H9 (cell line): Measurements from ENCODE around the gene CASTOR1. TPM values are rescaled to one million over a fixed set of nuclear protein-coding genes. Genes with fewer than 3 reads are reported as not detected.
A peak's percentile ranks its signal among the peaks of the same experiment; 100 is the strongest.

Experiments
- DNase-seq: peaks from one replicate; pipeline ENCODE4 v3.0.0-alpha.2; 2017
- H2AFZ ChIP-seq: one replicate; pipeline ENCODE4 v1.6.1; 2013; ENCODE audit warnings: mild to moderate bottlenecking, low read length, control low read depth, moderate library complexity
- H2AK5ac ChIP-seq: 2 replicates; pipeline ENCODE4 v1.6.1; 2013; ENCODE audit warnings: low read length, control low read depth, mixed read lengths; ENCODE audit not compliant: insufficient read length
- H2BK120ac ChIP-seq: one replicate; pipeline ENCODE4 v1.6.1; 2013; ENCODE audit warnings: low read depth, mild to moderate bottlenecking, low read length, control low read depth, inconsistent platforms; ENCODE audit not compliant: poor library complexity, severe bottlenecking
- H2BK12ac ChIP-seq: 2 replicates; pipeline ENCODE4 v1.6.1; 2013; ENCODE audit warnings: low read length, control low read depth, mixed read lengths, low read depth; ENCODE audit not compliant: insufficient read length
- H2BK15ac ChIP-seq: 2 replicates; pipeline ENCODE4 v1.6.1; 2013; ENCODE audit warnings: low read depth, low read length, control low read depth
- H2BK20ac ChIP-seq: one replicate; pipeline ENCODE4 v1.6.1; 2013; ENCODE audit warnings: low read depth, mild to moderate bottlenecking, low read length, control low read depth, inconsistent platforms; ENCODE audit not compliant: poor library complexity, severe bottlenecking
- H2BK5ac ChIP-seq: 2 replicates; pipeline ENCODE4 v1.6.1; 2013; ENCODE audit warnings: low read length, control low read depth, mixed read lengths; ENCODE audit not compliant: insufficient read length
- H3K14ac ChIP-seq: 2 replicates; pipeline ENCODE4 v1.6.1; 2013; ENCODE audit warnings: low read length, control low read depth; ENCODE audit not compliant: insufficient read depth
- H3K18ac ChIP-seq: 2 replicates; pipeline ENCODE4 v1.6.1; 2013; ENCODE audit warnings: low read depth, mild to moderate bottlenecking, mixed read lengths, low read length, control low read depth; ENCODE audit not compliant: insufficient read length
- H3K23ac ChIP-seq: 2 replicates; pipeline ENCODE4 v1.6.1; 2013; ENCODE audit warnings: low read length, control low read depth, mixed read lengths, low read depth; ENCODE audit not compliant: insufficient read length
- H3K23me2 ChIP-seq: 2 replicates; pipeline ENCODE4 v1.6.1; 2013; ENCODE audit warnings: low read depth, mild to moderate bottlenecking, mixed read lengths, low read length, control low read depth; ENCODE audit not compliant: insufficient read length, poor library complexity, severe bottlenecking
- H3K27ac ChIP-seq: 2 replicates; pipeline ENCODE4 v1.5.1; 2013; ENCODE audit warnings: low read length, control low read depth, mixed read lengths, low read depth; ENCODE audit not compliant: insufficient read length
- H3K27me3 ChIP-seq: 2 replicates; pipeline ENCODE4 v1.6.1; 2013; ENCODE audit warnings: low read length, control low read depth, inconsistent platforms; ENCODE audit not compliant: insufficient read depth
- H3K4ac ChIP-seq: 2 replicates; pipeline ENCODE4 v1.6.1; 2013; ENCODE audit warnings: low read depth, mild to moderate bottlenecking, control low read depth, inconsistent platforms, low read length, moderate library complexity
- H3K4me1 ChIP-seq: 2 replicates; pipeline ENCODE4 v1.6.1; 2013; ENCODE audit warnings: low read length, control low read depth, inconsistent platforms; ENCODE audit not compliant: insufficient read depth
- H3K4me2 ChIP-seq: 2 replicates; pipeline ENCODE4 v1.6.1; 2013; ENCODE audit warnings: low read length, control low read depth, mixed read lengths; ENCODE audit not compliant: insufficient read length, insufficient read depth
- H3K56ac ChIP-seq: 2 replicates; pipeline ENCODE4 v1.6.1; 2013; ENCODE audit warnings: low read depth, mild to moderate bottlenecking, mixed read lengths, low read length, control low read depth; ENCODE audit not compliant: insufficient read length
- H3K79me1 ChIP-seq: 2 replicates; pipeline ENCODE4 v1.6.1; 2013; ENCODE audit warnings: low read depth, mild to moderate bottlenecking, moderate library complexity, low read length, control low read depth, inconsistent platforms; ENCODE audit not compliant: insufficient read depth, poor library complexity, severe bottlenecking
- H3K79me2 ChIP-seq: 2 replicates; pipeline ENCODE4 v1.6.1; 2013; ENCODE audit warnings: low read length, control low read depth, inconsistent platforms; ENCODE audit not compliant: insufficient read depth
- H3K9ac ChIP-seq: 2 replicates; pipeline ENCODE4 v1.6.1; 2013; ENCODE audit warnings: low read length, control low read depth, mixed read lengths; ENCODE audit not compliant: insufficient read length; ENCODE audit errors: extremely low read depth
- H3K9me3 ChIP-seq: one replicate; pipeline ENCODE4 v1.6.1; 2013; ENCODE audit warnings: low read depth, low read length, inconsistent platforms; ENCODE audit not compliant: control insufficient read depth
- H3T11ph ChIP-seq: one replicate; pipeline ENCODE4 v1.6.1; 2013; ENCODE audit warnings: mild to moderate bottlenecking, low read length, control low read depth, inconsistent platforms
- H4K20me1 ChIP-seq: one replicate; pipeline ENCODE4 v1.6.1; 2013; ENCODE audit not compliant: control insufficient read depth, insufficient read length, insufficient read depth
- H4K5ac ChIP-seq: 2 replicates; pipeline ENCODE4 v1.6.1; 2013; ENCODE audit warnings: low read depth, mild to moderate bottlenecking, mixed read lengths, low read length, control low read depth; ENCODE audit not compliant: insufficient read length
- H4K8ac ChIP-seq: replicated peaks from 2 replicates; pipeline ENCODE4 v1.6.1; 2013; ENCODE audit warnings: low read length, control low read depth, mixed read lengths, low read depth; ENCODE audit not compliant: insufficient read length
- H4K91ac ChIP-seq: 2 replicates; pipeline ENCODE4 v1.6.1; 2013; ENCODE audit warnings: low read depth, mild to moderate bottlenecking, moderate library complexity, mixed read lengths, low read length, control low read depth; ENCODE audit not compliant: insufficient read length
- H3K27ac Mint-ChIP-seq, 3 experiments: 2 replicates in 2 of 3; 3 replicates in 1 of 3; pipeline ENCODE4 v1.8.0; 2020 to 2021; ENCODE audit warnings: mixed read lengths in 3 of 3, mild to moderate bottlenecking in 1 of 3, moderate library complexity in 1 of 3
- H3K27me3 Mint-ChIP-seq: 2 replicates; pipeline ENCODE4 v1.8.0; 2021; ENCODE audit warnings: low read depth, mild to moderate bottlenecking, moderate library complexity, mixed read lengths
- H3K36me3 Mint-ChIP-seq, 3 experiments: 2 replicates in 2 of 3; 3 replicates in 1 of 3; pipeline ENCODE4 v1.8.0; 2020 to 2021; ENCODE audit warnings: low read depth in 3 of 3, mixed read lengths in 3 of 3; ENCODE audit not compliant: insufficient read depth in 1 of 3
- H3K4me1 Mint-ChIP-seq, 2 experiments: 2 replicates each; pipeline ENCODE4 v1.8.0; 2020; ENCODE audit warnings: mixed read lengths in 2 of 2
- H3K4me3 Mint-ChIP-seq, 2 experiments: 2 replicates in 1 of 2; 3 replicates in 1 of 2; pipeline ENCODE4 v1.8.0; 2020 to 2021; ENCODE audit warnings: mild to moderate bottlenecking in 2 of 2, mixed read lengths in 2 of 2, moderate library complexity in 1 of 2
- H3K9me3 Mint-ChIP-seq, 2 experiments: 2 replicates in 1 of 2; 3 replicates in 1 of 2; pipeline ENCODE4 v1.8.0; 2020; ENCODE audit warnings: mild to moderate bottlenecking in 2 of 2, mixed read lengths in 2 of 2, moderate library complexity in 1 of 2
- CTCF ChIP-seq: fragments of 200-600 bp; sonication (generic); conservative IDR thresholded peaks from 3 replicates; pipeline ENCODE4 v1.8.0; 2021; ENCODE audit warnings: antibody characterized with exemption, mild to moderate bottlenecking
- WGBS: extraction: QIAGEN DNeasy Blood & Tissue Kit; methylation state at CpG from one replicate; pipeline ENCODE4 v1.1.7; 2013; ENCODE audit warnings: missing lambda C conversion rate, low lambda C conversion rate, mixed read lengths; ENCODE audit not compliant: insufficient read length; ENCODE audit errors: extremely low coverage; 5-methylcytosine and 5-hydroxymethylcytosine counted together
- total RNA-seq: library from RNA; stranded (reverse); gene quantifications from 2 replicates; pipeline ENCODE4 v1.2.1, GENCODE V29; 2021

The CASTOR1 gene
- total RNA-seq, 1 experiment from 2014 or later: 8.8 TPM

- Histone ChIP-seq H3K9ac (no peak overlapping the region), H3K18ac (no peak overlapping the region), H4K8ac (no peak overlapping the region), H4K5ac (no peak overlapping the region), H2BK5ac (no peak overlapping the region), H3K79me2 (no peaks in the 10 kb centered on the region), H2AFZ (no peak overlapping the region), H3K27ac (no peak overlapping the region), H2BK120ac (no peak overlapping the region), H3K56ac (no peak overlapping the region), H3K4me1 (no peaks in the 10 kb centered on the region), H2BK12ac (no peak overlapping the region), H3K4me2 (no peak overlapping the region), H3K79me1 (no peaks in the 10 kb centered on the region), H3T11ph (no peak overlapping the region), H4K91ac (no peak overlapping the region), H3K27me3 (no peaks in the 10 kb centered on the region), H2BK20ac (no peak overlapping the region), H2BK15ac (no peak overlapping the region), H4K20me1 (peaks cover 2% of the 10 kb centered on the region), H3K23me2 (peaks cover 7% of the 10 kb centered on the region), H3K9me3 (no peaks in the 10 kb centered on the region), H2AK5ac (no peak overlapping the region), H3K4ac (no peak overlapping the region), H3K14ac (no peak overlapping the region), H3K23ac (no peak overlapping the region)
- TF ChIP-seq CTCF: no peak
- H3K4me3 Mint-ChIP-seq: no peak overlapping the region
- H3K36me3 Mint-ChIP-seq: no peaks in the 10 kb centered on the region
- H3K9me3 Mint-ChIP-seq: no peaks in the 10 kb centered on the region
- no peak for DNase-seq
- H3K27ac Mint-ChIP-seq: peak overlapping the region in 1 of 3 experiments; percentile 49; a peak in 2 of 7 replicates
- peaks cover 14 to 17% of the 10 kb centered on the region in 2 experiments for H3K4me1 Mint-ChIP-seq
- H3K27me3 Mint-ChIP-seq: no peaks in the 10 kb centered on the region
- no CpG with 5 or more reads among the region's 2 CpGs for WGBS
Observed at GRCh38 chr22:30321461-30321860, 32.2 kb upstream of the CASTOR1 start.
